ENCODE data around the gene MEIKIN.

MEIKIN gene

DNA sequence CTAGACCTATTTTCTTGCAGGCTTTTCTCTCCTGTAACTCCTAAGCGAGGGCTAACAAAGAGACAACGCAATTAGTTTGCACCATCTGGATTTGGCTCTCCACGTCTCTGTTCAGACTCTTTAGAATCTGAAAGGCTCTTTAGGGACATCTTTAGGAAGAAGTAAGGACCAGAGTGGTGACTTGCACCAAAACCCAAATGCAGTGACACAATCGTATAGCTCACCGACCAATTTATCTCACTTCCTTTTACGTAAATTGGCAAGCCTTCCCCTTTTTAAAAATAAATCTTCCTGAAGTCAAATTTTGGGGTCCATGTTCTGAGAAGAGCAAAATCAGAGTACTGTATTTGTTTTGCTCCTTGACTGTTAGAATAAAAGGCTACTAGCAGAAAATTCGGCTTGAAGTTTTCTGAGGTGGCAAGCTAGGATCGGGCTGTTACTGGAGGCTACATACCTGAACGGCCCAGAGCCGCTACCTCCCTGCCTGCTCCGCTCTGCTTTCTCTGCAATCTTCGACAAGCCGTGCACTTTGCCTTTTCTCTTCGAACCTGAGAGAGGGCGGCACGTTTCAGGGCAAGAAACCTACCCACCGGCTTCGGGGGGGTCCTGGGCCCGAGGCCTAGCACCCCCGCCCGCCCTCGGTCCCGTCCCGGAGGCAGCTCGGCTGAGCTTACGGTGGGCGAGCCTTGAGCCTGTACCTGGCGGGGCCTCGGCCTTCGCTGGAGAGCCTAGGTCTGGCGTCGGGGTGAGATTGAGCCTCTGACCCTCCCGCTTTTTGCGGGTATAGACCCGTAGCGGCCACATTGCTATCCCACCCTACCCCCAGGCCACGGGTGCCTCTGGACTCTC, 537 bp downstream of the MEIKIN start:
- TF ChIP-seq, protein P1, sequence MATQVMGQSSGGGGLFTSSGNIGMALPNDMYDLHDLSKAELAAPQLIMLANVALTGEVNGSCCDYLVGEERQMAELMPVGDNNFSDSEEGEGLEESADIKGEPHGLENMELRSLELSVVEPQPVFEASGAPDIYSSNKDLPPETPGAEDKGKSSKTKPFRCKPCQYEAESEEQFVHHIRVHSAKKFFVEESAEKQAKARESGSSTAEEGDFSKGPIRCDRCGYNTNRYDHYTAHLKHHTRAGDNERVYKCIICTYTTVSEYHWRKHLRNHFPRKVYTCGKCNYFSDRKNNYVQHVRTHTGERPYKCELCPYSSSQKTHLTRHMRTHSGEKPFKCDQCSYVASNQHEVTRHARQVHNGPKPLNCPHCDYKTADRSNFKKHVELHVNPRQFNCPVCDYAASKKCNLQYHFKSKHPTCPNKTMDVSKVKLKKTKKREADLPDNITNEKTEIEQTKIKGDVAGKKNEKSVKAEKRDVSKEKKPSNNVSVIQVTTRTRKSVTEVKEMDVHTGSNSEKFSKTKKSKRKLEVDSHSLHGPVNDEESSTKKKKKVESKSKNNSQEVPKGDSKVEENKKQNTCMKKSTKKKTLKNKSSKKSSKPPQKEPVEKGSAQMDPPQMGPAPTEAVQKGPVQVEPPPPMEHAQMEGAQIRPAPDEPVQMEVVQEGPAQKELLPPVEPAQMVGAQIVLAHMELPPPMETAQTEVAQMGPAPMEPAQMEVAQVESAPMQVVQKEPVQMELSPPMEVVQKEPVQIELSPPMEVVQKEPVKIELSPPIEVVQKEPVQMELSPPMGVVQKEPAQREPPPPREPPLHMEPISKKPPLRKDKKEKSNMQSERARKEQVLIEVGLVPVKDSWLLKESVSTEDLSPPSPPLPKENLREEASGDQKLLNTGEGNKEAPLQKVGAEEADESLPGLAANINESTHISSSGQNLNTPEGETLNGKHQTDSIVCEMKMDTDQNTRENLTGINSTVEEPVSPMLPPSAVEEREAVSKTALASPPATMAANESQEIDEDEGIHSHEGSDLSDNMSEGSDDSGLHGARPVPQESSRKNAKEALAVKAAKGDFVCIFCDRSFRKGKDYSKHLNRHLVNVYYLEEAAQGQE (IDR thresholded peaks at IDR 0.05; ENCODE audit: insufficient read depth in 1 of 2, low read depth in 2 of 2, low read length in 2 of 2): no peak
- TF ChIP-seq SIN3A (IDR thresholded peaks at IDR 0.05; ENCODE audit: borderline replicate concordance, insufficient read depth, low read length) (no peak), POLR2AphosphoS5 (IDR thresholded peaks at IDR 0.05; ENCODE audit: low read depth, low read length) (no peak), TAF1 (IDR thresholded peaks at IDR 0.05; ENCODE audit: borderline replicate concordance, insufficient read depth, low read length) (no peak), FOXP2 (optimal IDR thresholded peaks at IDR 0.05; ENCODE audit: borderline replicate concordance, extremely low read depth, extremely low read length, insufficient read depth) (no peak)

DNA sequence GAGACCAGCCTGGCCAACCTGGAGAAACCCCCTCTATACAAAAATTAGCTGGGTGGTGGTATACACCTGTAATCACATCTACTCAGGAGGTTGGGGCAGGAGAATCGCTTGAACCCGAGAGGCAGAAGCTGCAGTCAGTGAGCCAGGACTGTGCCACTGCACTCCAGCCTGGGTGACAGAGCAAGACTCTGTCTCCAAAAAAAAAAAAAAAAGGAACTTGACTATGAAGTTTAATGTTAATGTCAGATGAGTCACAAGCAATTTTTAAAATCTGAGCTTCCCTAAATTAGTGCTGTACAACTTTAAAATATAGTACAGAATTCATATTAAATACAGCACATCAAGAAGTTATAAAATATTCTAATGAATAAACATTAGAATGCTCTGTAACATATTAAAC, 1.5 kb downstream of the MEIKIN start:
- no peak for TF ChIP-seq SIN3A (IDR thresholded peaks at IDR 0.05; ENCODE audit: borderline replicate concordance, insufficient read depth, low read length)
- TF ChIP-seq TAF1 (IDR thresholded peaks at IDR 0.05; ENCODE audit: borderline replicate concordance, insufficient read depth, low read length): no peak
- no peak for TF ChIP-seq POLR2AphosphoS5 (IDR thresholded peaks at IDR 0.05; ENCODE audit: low read depth, low read length)
- TF ChIP-seq FOXP2 (optimal IDR thresholded peaks at IDR 0.05; ENCODE audit: borderline replicate concordance, extremely low read depth, extremely low read length, insufficient read depth): no peak
- TF ChIP-seq, protein P1 (IDR thresholded peaks at IDR 0.05; ENCODE audit: insufficient read depth in 1 of 2, low read depth in 2 of 2, low read length in 2 of 2): no peak

DNA sequence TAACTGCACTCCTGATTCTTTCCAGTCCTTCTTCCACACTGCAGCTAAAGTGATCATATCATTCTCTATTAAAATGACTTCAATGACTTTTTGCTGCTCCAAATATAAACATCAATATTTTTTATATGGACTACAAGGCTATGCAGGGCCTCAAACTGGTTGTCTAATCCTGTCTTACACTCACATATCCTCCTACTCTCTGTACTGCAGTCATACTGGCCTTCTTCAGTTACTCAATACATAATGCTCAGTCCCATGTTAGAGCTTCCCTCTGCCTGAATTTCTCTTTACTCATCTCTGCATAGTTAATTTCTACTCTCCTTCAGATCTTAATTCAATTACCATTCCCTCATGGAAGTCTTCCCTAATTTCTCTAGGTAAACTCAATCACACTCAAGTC, 3.4 kb downstream of the MEIKIN start:
- no peak for TF ChIP-seq SIN3A (IDR thresholded peaks at IDR 0.05; ENCODE audit: borderline replicate concordance, insufficient read depth, low read length)
- TF ChIP-seq, protein P1 (IDR thresholded peaks at IDR 0.05; ENCODE audit: insufficient read depth in 1 of 2, low read depth in 2 of 2, low read length in 2 of 2): no peak
- TF ChIP-seq FOXP2 (optimal IDR thresholded peaks at IDR 0.05; ENCODE audit: borderline replicate concordance, extremely low read depth, extremely low read length, insufficient read depth): no peak
- TF ChIP-seq TAF1 (IDR thresholded peaks at IDR 0.05; ENCODE audit: borderline replicate concordance, insufficient read depth, low read length): no peak
- no peak for TF ChIP-seq POLR2AphosphoS5 (IDR thresholded peaks at IDR 0.05; ENCODE audit: low read depth, low read length)

DNA sequence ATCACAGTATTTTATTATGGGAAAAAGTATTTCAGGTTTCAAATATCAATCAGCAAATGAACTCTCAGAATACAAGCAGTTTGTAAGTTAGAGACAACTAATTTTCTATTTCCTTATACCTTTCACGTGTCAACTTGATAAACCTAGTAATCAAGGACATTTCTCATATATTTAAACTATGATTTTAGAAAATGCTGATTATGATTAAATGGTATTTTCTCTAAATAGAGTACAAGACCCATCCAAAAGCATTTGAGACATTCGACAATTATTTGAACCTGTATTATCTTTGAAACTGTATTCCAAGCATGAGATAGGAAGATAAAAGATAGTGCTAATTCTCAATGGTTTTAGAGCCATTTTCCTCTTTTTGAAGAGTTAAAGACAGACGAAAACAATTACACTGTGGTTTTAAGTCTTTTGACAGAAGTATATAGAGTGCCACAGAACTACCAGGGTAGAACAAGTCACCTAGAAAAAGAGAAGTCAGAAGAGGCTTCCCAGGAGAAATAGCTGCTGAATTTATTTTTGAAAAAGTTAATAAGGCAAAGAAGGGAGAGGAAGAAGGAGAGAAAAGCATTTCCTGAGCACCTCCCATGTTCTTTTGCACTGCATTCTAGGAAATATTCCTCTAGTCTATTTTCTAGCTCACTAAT, 5.6 kb downstream of the MEIKIN start:
- no peak for TF ChIP-seq TAF1 (IDR thresholded peaks at IDR 0.05; ENCODE audit: borderline replicate concordance, insufficient read depth, low read length)
- TF ChIP-seq FOXP2 (optimal IDR thresholded peaks at IDR 0.05; ENCODE audit: borderline replicate concordance, extremely low read depth, extremely low read length, insufficient read depth): no peak
- TF ChIP-seq, protein P1 (IDR thresholded peaks at IDR 0.05; ENCODE audit: insufficient read depth in 1 of 2, low read depth in 2 of 2, low read length in 2 of 2): no peak
- TF ChIP-seq SIN3A (IDR thresholded peaks at IDR 0.05; ENCODE audit: borderline replicate concordance, insufficient read depth, low read length): no peak
- no peak for TF ChIP-seq POLR2AphosphoS5 (IDR thresholded peaks at IDR 0.05; ENCODE audit: low read depth, low read length)
